Measurements from ENCODE around the gene KCNIP1. TPM values are rescaled to one million over a fixed set of nuclear protein-coding genes. Genes with fewer than 3 reads are reported as not detected.

Gene KCNIP1
- total RNA-seq, 4 donors from 2014 or later: not detected

GRCh38 chr5:170642066-170642735, 138.4 kb downstream of the KCNIP1 start:
- no peak for DNase-seq
- 90 to 94% methylated on average over 6 to 10 of the region's 18 CpGs for WGBS, 2 donors
- no peak for TF ChIP-seq CTCF (IDR thresholded peaks at IDR 0.05)
- no peak for TF ChIP-seq POLR2A (IDR thresholded peaks at IDR 0.05)
- Histone ChIP-seq H3K27me3 (peaks cover 0 to 35% (median 0%) of the 10 kb centered on the region in 4 donors), H3K36me3 (no peaks in the 10 kb centered on the region), H3K4me1 (peaks cover 0 to 6% (median 0%) of the 10 kb centered on the region in 3 donors), H3K9me3 (no peaks in the 10 kb centered on the region), H3K4me3 (no peak overlapping the region), H3K27ac (no peak overlapping the region)
- intact Hi-C loops (cut with DNase I): no loop called here

GRCh38 chr5:170642776-170643436, 139.1 kb downstream of the KCNIP1 start:
- intact Hi-C loops (cut with DNase I): no loop called here
- no peak for DNase-seq
- Histone ChIP-seq H3K4me3 (no peak overlapping the region), H3K9me3 (no peaks in the 10 kb centered on the region), H3K27me3 (peaks cover 0 to 35% (median 0%) of the 10 kb centered on the region in 4 donors), H3K27ac (no peak overlapping the region), H3K36me3 (no peaks in the 10 kb centered on the region), H3K4me1 (peaks cover 0 to 6% (median 0%) of the 10 kb centered on the region in 3 donors)
- WGBS, 2 donors: 37 to 39% methylated on average over 3 of the region's 3 CpGs
- TF ChIP-seq CTCF (IDR thresholded peaks at IDR 0.05) (no peak), POLR2A (IDR thresholded peaks at IDR 0.05) (no peak)

GRCh38 chr5:170643591-170643990, 139.8 kb downstream of the KCNIP1 start:
- intact Hi-C loops (cut with DNase I): no loop called here
- 36 to 41% methylated on average over 4 of the region's 6 CpGs for WGBS, 2 donors
- no peak for TF ChIP-seq CTCF (IDR thresholded peaks at IDR 0.05)
- TF ChIP-seq POLR2A (IDR thresholded peaks at IDR 0.05): no peak

GRCh38 chr5:170644501-170644900, 140.7 kb downstream of the KCNIP1 start:
- peaks cover 0 to 39% (median 0%) of the 10 kb centered on the region in 4 donors for H3K27me3 ChIP-seq
- intact Hi-C loops (cut with DNase I): no loop called here
- no peak for DNase-seq
- H3K36me3 ChIP-seq: no peaks in the 10 kb centered on the region
- H3K27ac ChIP-seq: no peak overlapping the region
- no peaks in the 10 kb centered on the region for H3K9me3 ChIP-seq
- no peak for TF ChIP-seq POLR2A (IDR thresholded peaks at IDR 0.05)
- TF ChIP-seq CTCF (IDR thresholded peaks at IDR 0.05): no peak
- H3K4me1 ChIP-seq: no peaks in the 10 kb centered on the region
- no peak overlapping the region for H3K4me3 ChIP-seq

More at GRCh38 chr5:170643591-170643990, 139.8 kb downstream of the KCNIP1 start:
- Histone ChIP-seq H3K9me3 (no peaks in the 10 kb centered on the region), H3K4me3 (no peak overlapping the region), H3K36me3 (no peaks in the 10 kb centered on the region), H3K4me1 (peaks cover 0 to 4% (median 0%) of the 10 kb centered on the region in 3 donors), H3K27ac (no peak overlapping the region), H3K27me3 (peaks cover 0 to 35% (median 0%) of the 10 kb centered on the region in 4 donors)
- DNase-seq: no peak

GRCh38 chr5:170648541-170648940, 144.7 kb downstream of the KCNIP1 start:
- no peaks in the 10 kb centered on the region for H3K9me3 ChIP-seq
- H3K36me3 ChIP-seq: no peaks in the 10 kb centered on the region
- intact Hi-C loops (cut with DNase I): no loop called here
- no peak overlapping the region for H3K4me3 ChIP-seq
- H3K27me3 ChIP-seq: peaks cover 0 to 32% (median 0%) of the 10 kb centered on the region in 4 donors
- WGBS, 2 donors: 76 to 82% methylated on average over 2 of the region's 2 CpGs
- H3K4me1 ChIP-seq: no peaks in the 10 kb centered on the region
- H3K27ac ChIP-seq: no peak overlapping the region
- TF ChIP-seq POLR2A (IDR thresholded peaks at IDR 0.05) (no peak), CTCF (IDR thresholded peaks at IDR 0.05) (no peak)
- no peak for DNase-seq

Data from esophagus squamous epithelium (tissue), 5 donors.